Measurements from ENCODE around the gene POMT1. TPM values are rescaled to one million over a fixed set of nuclear protein-coding genes. Genes with fewer than 3 reads are reported as not detected.

Gene POMT1
- total RNA-seq, 2 donors from 2014 or later, result 30.3 to 43.7 TPM

DNA sequence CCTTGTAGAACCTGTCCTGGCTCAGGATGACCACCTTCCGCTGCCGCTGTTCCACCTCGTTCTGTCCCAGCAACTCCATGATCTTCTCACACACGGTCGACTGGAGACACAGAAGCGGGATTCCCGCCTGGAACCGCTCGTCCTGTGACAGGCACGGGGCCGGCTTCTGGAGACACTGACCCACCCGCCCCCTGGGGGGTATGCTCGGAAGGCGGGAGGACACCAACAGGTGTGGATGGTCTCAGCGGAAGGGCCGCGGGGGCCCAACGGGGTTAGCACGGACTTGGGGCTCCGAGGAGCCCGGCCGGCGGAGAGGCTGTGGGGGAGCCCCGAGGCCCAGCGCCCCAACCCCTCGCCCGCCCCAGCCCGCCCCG is 27.8 kb downstream of the POMT1 start:
- no peak for ATAC-seq (ENCODE audit: insufficient number of reproducible peaks, low FRiP score, low read depth)
- no peak for TF ChIP-seq CTCF (IDR thresholded peaks at IDR 0.05)
- Histone ChIP-seq H3K27ac (peak overlapping the region; percentile 56 to 60), H3K4me3 (peak overlapping the region; percentile 99), H3K4me1 (ENCODE audit: control insufficient read depth in 1 of 2, low read depth in 2 of 2) (peaks cover 11% of the 10 kb centered on the region in 2 donors), H3K27me3 (replicated peaks; ENCODE audit: insufficient read depth) (no peaks in the 10 kb centered on the region), H3K36me3 (peaks cover 34% of the 10 kb centered on the region), H3K9me3 (no peaks in the 10 kb centered on the region)
- no peak for DNase-seq (ENCODE audit: low spot score)

DNA sequence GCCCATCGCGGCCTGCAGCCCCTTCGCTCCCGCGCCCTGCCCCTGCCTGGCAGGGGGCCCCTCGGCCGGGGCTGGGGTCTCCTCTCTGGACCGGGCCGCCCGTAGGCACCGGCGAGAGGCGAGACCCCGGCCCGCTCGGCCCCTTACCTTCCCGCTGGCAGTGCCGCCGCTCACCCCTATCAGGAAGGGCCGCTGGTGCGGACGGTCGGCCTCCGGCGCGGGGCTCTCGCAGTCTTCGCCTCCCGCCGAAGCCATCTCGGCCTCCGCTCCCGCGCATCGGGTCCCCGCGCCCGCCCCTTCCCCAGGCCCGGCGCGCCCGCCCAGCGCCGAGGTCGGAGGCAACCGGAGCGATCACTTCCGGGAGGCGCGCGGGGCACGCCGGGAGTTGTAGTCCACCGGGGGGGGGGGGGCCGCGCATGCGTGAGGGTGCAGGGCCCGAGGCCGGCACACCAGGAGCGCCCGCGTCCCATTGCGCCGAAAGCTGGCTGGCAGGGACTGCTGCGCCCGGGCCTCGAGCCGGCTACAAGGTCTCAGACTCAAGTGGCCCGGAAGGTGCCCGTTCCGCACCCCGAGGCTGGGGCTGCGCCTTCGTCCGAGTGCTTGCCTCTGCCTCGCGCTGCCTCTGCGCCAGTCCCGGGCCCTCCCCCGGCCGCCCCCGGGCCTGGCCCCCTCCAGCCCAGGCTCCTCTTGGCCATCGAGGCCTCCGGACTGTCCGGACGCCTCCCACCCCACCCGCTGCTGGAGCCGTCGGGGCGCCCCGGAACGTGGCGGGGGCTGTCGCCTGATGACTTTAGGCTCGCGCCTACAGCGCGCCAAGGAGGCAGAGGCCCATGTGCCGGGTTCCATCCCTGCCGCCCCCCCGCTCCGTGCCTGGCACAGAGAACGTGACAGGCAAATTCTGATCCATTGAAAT is 28.5 kb downstream of the POMT1 start, which contains the start of gene UCK1:
Gene UCK1, minus strand, starts transcription at position 344 of the 913 bp plus-strand sequence. Its CDS starts 89 bp downstream, at position 255.
- H3K4me1 ChIP-seq (ENCODE audit: control insufficient read depth in 1 of 2, low read depth in 2 of 2), result peaks cover 11% of the 10 kb centered on the region in 2 donors
- H3K4me3 ChIP-seq, result peak within 1 kb of the TSS; percentile 99
- TF ChIP-seq CTCF (IDR thresholded peaks at IDR 0.05), result no peak
- peak; percentile 77 for ATAC-seq (ENCODE audit: insufficient number of reproducible peaks, low FRiP score, low read depth)
- H3K27ac ChIP-seq, result peak within 1 kb of the TSS; percentile 56 to 60
- H3K27me3 ChIP-seq (replicated peaks; ENCODE audit: insufficient read depth), result no peaks in the 10 kb centered on the region
- peaks cover 27% of the 10 kb centered on the region for H3K36me3 ChIP-seq
- peak; percentile 18 for DNase-seq (ENCODE audit: low spot score)
- H3K9me3 ChIP-seq, result no peaks in the 10 kb centered on the region

GRCh38 chr9:131534721-131535237 is 32.1 kb downstream of the POMT1 start:
- DNase-seq (ENCODE audit: low spot score) (no peak), ATAC-seq (ENCODE audit: insufficient number of reproducible peaks, low FRiP score, low read depth) (no peak)
- no peak for TF ChIP-seq CTCF (IDR thresholded peaks at IDR 0.05)
- Histone ChIP-seq H3K9me3 (no peaks in the 10 kb centered on the region), H3K27ac (no peak overlapping the region), H3K27me3 (replicated peaks; ENCODE audit: insufficient read depth) (no peaks in the 10 kb centered on the region), H3K4me1 (ENCODE audit: control insufficient read depth in 1 of 2, low read depth in 2 of 2) (peaks cover 8 to 9% of the 10 kb centered on the region in 2 donors), H3K4me3 (no peak overlapping the region), H3K36me3 (no peaks in the 10 kb centered on the region)

GRCh38 chr9:131537946-131538345 is 35.2 kb downstream of the POMT1 start:
- no peak for TF ChIP-seq CTCF (IDR thresholded peaks at IDR 0.05)
- ATAC-seq (ENCODE audit: insufficient number of reproducible peaks, low FRiP score, low read depth) (no peak), DNase-seq (ENCODE audit: low spot score) (no peak)
- H3K4me1 ChIP-seq (ENCODE audit: control insufficient read depth in 1 of 2, low read depth in 2 of 2), result no peaks in the 10 kb centered on the region
- H3K9me3 ChIP-seq, result peaks cover 8% of the 10 kb centered on the region
- no peak overlapping the region for H3K4me3 ChIP-seq
- H3K27me3 ChIP-seq (replicated peaks; ENCODE audit: insufficient read depth), result no peaks in the 10 kb centered on the region
- H3K36me3 ChIP-seq, result no peaks in the 10 kb centered on the region
- H3K27ac ChIP-seq, result no peak overlapping the region

DNA sequence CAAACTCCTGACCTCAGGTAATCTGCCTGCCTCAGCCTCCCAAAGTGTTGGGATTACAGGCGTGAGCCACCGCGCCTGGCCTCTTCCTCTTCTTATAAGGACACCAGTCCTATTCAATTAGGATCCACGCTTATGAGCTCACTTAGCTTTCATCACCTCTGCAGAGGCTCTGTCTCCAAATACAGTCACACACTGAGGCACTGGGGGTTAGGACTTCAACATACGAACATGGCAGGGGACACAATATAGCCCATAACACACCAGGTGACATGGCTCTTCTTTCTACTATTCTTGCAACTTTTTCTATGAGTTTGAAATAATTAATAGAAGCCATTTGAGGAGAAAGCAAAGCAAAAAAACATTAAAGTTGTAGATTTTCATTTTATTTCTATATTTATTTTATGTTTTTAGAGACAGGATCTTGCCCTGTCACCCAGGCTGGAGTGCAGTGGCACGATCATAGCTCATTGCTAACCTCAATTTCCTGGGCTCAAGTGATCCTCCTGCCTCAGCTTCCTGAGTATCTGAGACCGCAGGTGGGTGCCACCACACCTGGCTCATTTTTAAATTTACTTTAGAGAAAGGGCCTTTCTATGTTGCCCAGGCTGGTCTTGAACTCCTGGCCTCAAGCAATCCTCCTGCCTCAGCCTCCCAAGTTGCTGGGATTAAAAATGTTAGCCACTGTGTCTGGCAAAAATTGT is 36.7 kb downstream of the POMT1 start:
- H3K4me3 ChIP-seq, result no peak overlapping the region
- no peak overlapping the region for H3K27ac ChIP-seq
- no peak for DNase-seq (ENCODE audit: low spot score)
- no peak for ATAC-seq (ENCODE audit: insufficient number of reproducible peaks, low FRiP score, low read depth)
- no peaks in the 10 kb centered on the region for H3K27me3 ChIP-seq (replicated peaks; ENCODE audit: insufficient read depth)
- H3K9me3 ChIP-seq, result peaks cover 21% of the 10 kb centered on the region
- H3K4me1 ChIP-seq (ENCODE audit: control insufficient read depth in 1 of 2, low read depth in 2 of 2), result no peaks in the 10 kb centered on the region
- no peaks in the 10 kb centered on the region for H3K36me3 ChIP-seq
- TF ChIP-seq CTCF (IDR thresholded peaks at IDR 0.05), result no peak

Measured in thoracic aorta (tissue), 2 donors.